Keratinocyte (primary cell): ENCODE data around the gene MELK.

ENCODE experiments used
- EZH2 ChIP-seq: IDR thresholded peaks from one replicate; pipeline ENCODE4 v1.6.1; 2012; ENCODE audit warnings: inconsistent platforms, mild to moderate bottlenecking, low read length, moderate library complexity
- TF ChIP-seq, protein P1 (sequence below), 3 experiments: IDR thresholded peaks in 1 of 3; conservative IDR thresholded peaks in 1 of 3; optimal IDR thresholded peaks in 1 of 3; 2 replicates in 2 of 3; 3 replicates in 1 of 3; pipeline versions ENCODE3 to v1.5.1; 2011; ENCODE audit warnings: low read length in 3 of 3, mild to moderate bottlenecking in 3 of 3, moderate library complexity in 2 of 3, control low read depth in 1 of 3, inconsistent platforms in 1 of 3; ENCODE audit not compliant: insufficient read depth in 2 of 3; ENCODE audit errors: extremely low read depth in 1 of 3

GRCh38 chr9:36676778-36677485 is 104.2 kb downstream of the MELK start:
- TF ChIP-seq, protein P1, sequence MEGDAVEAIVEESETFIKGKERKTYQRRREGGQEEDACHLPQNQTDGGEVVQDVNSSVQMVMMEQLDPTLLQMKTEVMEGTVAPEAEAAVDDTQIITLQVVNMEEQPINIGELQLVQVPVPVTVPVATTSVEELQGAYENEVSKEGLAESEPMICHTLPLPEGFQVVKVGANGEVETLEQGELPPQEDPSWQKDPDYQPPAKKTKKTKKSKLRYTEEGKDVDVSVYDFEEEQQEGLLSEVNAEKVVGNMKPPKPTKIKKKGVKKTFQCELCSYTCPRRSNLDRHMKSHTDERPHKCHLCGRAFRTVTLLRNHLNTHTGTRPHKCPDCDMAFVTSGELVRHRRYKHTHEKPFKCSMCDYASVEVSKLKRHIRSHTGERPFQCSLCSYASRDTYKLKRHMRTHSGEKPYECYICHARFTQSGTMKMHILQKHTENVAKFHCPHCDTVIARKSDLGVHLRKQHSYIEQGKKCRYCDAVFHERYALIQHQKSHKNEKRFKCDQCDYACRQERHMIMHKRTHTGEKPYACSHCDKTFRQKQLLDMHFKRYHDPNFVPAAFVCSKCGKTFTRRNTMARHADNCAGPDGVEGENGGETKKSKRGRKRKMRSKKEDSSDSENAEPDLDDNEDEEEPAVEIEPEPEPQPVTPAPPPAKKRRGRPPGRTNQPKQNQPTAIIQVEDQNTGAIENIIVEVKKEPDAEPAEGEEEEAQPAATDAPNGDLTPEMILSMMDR (optimal IDR thresholded peaks at IDR 0.05 in 1 of 3, IDR thresholded peaks at IDR 0.05 in 1 of 3, conservative IDR thresholded peaks at IDR 0.05 in 1 of 3; ENCODE audit: extremely low read depth in 1 of 3, insufficient read depth in 2 of 3, low read length in 3 of 3) = no peak
- no peak for TF ChIP-seq EZH2
